Smooth muscle cell of the coronary artery (primary cell): Measurements from ENCODE around the gene PROM2. TPM values are rescaled to one million over a fixed set of nuclear protein-coding genes. Genes with fewer than 3 reads are reported as not detected.

Source experiments
- total RNA-seq: library from RNA; depleted of rRNA; stranded (reverse); fragments of >200 nt; gene quantifications from 2 replicates; pipeline ENCODE4 v1.2.3, GENCODE V29; 2014; ENCODE audit warnings: low replicate concordance

Gene PROM2
- 0.15 and 1.4 TPM in 2 replicates for total RNA-seq

GRCh38 chr2:95274291-95275150 lies at the start of gene PROM2:
PROM2 (plus strand) TSS chr2:95274449; CDS start chr2:95274586, 137 bp downstream.

GRCh38 chr2:95296880-95297487 lies 22.7 kb downstream of the PROM2 start, which contains the start of gene KCNIP3:
KCNIP3 (plus strand) TSS chr2:95297347; CDS start chr2:95297439, 92 bp downstream.

Other genes starting within 250 kb of the PROM2 start
- gene MAL, start 248.7 kb upstream of the PROM2 start, total RNA-seq: not detected in 2 replicates
- 46.9 and 88.3 TPM in 2 replicates for gene MRPS5, start 152.6 kb upstream of the PROM2 start, total RNA-seq
- gene ZNF514, start 114.6 kb upstream of the PROM2 start, total RNA-seq: 7.9 and 9.1 TPM in 2 replicates
- 7.6 and 7.9 TPM in 2 replicates for gene ZNF2, start 108.6 kb upstream of the PROM2 start, total RNA-seq
- gene ZNF892, start 66.9 kb upstream of the PROM2 start, total RNA-seq: 2.3 and 4.7 TPM in 2 replicates
- 0.53 and 2.9 TPM in 2 replicates for gene KCNIP3, start 22.9 kb downstream of the PROM2 start, total RNA-seq
- 22.7 and 31.6 TPM in 2 replicates for gene FAHD2A, start 128.3 kb downstream of the PROM2 start, total RNA-seq
- not detected in 2 replicates for gene TRIM43B, start 210.3 kb downstream of the PROM2 start, total RNA-seq